ENCODE data around the gene TMEM183A.

The TMEM183A gene

GRCh38 chr1:203028784-203029553 lies 21.8 kb downstream of the TMEM183A start:
- TF ChIP-seq SIN3A (IDR thresholded peaks at IDR 0.05; ENCODE audit: borderline replicate concordance, insufficient read depth, low read length), result no peak
- TF ChIP-seq REST (IDR thresholded peaks at IDR 0.05; ENCODE audit: insufficient read depth in 1 of 2, low read depth in 2 of 2, low read length in 2 of 2), result no peak
- TF ChIP-seq TAF1 (IDR thresholded peaks at IDR 0.05; ENCODE audit: borderline replicate concordance, insufficient read depth, low read length), result no peak
- TF ChIP-seq FOXP2 (optimal IDR thresholded peaks at IDR 0.05; ENCODE audit: borderline replicate concordance, extremely low read depth, extremely low read length, insufficient read depth), result no peak
- no peak for TF ChIP-seq POLR2AphosphoS5 (IDR thresholded peaks at IDR 0.05; ENCODE audit: low read depth, low read length)

- TF ChIP-seq REST (IDR thresholded peaks at IDR 0.05; ENCODE audit: insufficient read depth in 1 of 2, low read depth in 2 of 2, low read length in 2 of 2) (no peak), POLR2AphosphoS5 (IDR thresholded peaks at IDR 0.05; ENCODE audit: low read depth, low read length) (no peak), FOXP2 (optimal IDR thresholded peaks at IDR 0.05; ENCODE audit: borderline replicate concordance, extremely low read depth, extremely low read length, insufficient read depth) (no peak), TAF1 (IDR thresholded peaks at IDR 0.05; ENCODE audit: borderline replicate concordance, insufficient read depth, low read length) (no peak), SIN3A (IDR thresholded peaks at IDR 0.05; ENCODE audit: borderline replicate concordance, insufficient read depth, low read length) (no peak)
These were observed 24.3 kb downstream of the TMEM183A start for GRCh38 chr1:203031467-203031866.

GRCh38 chr1:203033287-203033686 lies 26.1 kb downstream of the TMEM183A start:
- TF ChIP-seq TAF1 (IDR thresholded peaks at IDR 0.05; ENCODE audit: borderline replicate concordance, insufficient read depth, low read length), result no peak
- TF ChIP-seq POLR2AphosphoS5 (IDR thresholded peaks at IDR 0.05; ENCODE audit: low read depth, low read length), result no peak
- no peak for TF ChIP-seq SIN3A (IDR thresholded peaks at IDR 0.05; ENCODE audit: borderline replicate concordance, insufficient read depth, low read length)
- no peak for TF ChIP-seq FOXP2 (optimal IDR thresholded peaks at IDR 0.05; ENCODE audit: borderline replicate concordance, extremely low read depth, extremely low read length, insufficient read depth)
- no peak for TF ChIP-seq REST (IDR thresholded peaks at IDR 0.05; ENCODE audit: insufficient read depth in 1 of 2, low read depth in 2 of 2, low read length in 2 of 2)

GRCh38 chr1:203033917-203034316 lies 26.7 kb downstream of the TMEM183A start:
- TF ChIP-seq POLR2AphosphoS5 (IDR thresholded peaks at IDR 0.05; ENCODE audit: low read depth, low read length) (no peak), TAF1 (IDR thresholded peaks at IDR 0.05; ENCODE audit: borderline replicate concordance, insufficient read depth, low read length) (no peak), SIN3A (IDR thresholded peaks at IDR 0.05; ENCODE audit: borderline replicate concordance, insufficient read depth, low read length) (no peak), FOXP2 (optimal IDR thresholded peaks at IDR 0.05; ENCODE audit: borderline replicate concordance, extremely low read depth, extremely low read length, insufficient read depth) (no peak), REST (IDR thresholded peaks at IDR 0.05; ENCODE audit: insufficient read depth in 1 of 2, low read depth in 2 of 2, low read length in 2 of 2) (no peak)

Measured in PFSK-1 (cell line).